IPS-NIHi7 (cell line): Measurements from ENCODE around the gene NCKAP5L.
A peak's percentile ranks its signal among the peaks of the same experiment; 100 is the strongest.

Experiments used
- DNase-seq: peaks from one replicate; pipeline ENCODE4 v3.0.0; 2012; ENCODE audit warnings: mixed read lengths; ENCODE audit errors: extremely low spot score

Gene NCKAP5L

DNA sequence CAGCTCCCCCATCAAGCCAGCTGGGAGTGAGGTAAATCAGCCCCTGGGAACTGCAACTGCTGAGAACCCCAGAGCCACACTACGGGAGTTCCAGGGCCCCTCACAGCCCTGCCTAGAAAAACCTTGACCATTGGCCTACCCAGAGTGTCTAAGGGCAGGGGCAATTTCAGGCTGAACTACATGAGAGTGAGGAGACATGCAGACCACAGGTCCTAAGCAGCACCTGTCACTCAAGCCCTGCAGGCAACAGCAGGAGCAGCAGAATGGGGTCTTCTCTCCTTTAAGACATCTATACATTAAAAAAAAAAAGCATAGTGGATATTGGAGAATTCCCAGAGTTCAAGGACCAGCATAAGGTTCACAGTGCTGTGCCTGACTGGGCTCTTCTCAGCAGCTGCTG is 4.9 kb downstream of the NCKAP5L start:
- no peak for DNase-seq

DNA sequence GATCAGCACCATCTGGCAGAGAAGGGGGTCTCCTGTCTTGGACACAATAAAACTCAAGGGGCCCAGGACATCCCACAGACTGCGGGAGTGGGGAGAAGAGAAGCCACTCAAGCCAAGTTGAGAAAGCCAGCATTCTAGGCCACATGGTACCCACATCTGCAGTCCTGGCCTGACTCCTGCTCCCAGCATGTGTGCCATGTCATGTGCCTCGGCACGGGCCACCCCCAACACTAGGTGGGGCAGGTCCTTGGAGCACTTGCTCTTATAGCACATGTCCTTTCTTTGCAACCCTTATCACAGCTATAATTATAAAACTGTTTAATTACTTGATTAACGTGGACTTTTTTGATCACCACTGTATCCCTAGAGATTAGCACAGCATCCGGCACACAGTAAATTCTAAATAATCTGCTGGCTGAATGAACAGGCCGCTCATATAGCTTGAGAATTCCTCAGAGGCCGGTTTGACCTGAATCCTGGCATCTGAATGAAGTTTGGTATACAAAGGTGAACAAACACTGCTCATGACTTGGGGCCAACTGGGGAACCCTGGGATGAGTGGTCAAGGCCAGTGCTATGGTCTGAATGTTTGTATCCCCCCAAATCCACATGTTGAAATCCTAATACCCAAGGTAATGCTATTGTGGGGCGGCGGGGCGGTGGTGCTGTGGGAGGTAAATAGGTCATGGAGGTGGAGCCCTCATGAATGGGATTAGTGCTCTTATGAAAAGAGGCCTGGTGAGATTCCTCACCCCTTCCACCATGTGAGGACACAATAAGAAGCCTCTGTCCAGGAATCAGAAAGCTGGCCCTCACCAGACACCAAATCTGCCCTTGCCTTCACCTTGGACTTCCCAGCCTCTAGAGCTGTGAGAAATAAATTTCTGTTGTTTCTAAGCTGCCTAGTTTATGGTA is 6.6 kb downstream of the NCKAP5L start:
- no peak for DNase-seq

DNA sequence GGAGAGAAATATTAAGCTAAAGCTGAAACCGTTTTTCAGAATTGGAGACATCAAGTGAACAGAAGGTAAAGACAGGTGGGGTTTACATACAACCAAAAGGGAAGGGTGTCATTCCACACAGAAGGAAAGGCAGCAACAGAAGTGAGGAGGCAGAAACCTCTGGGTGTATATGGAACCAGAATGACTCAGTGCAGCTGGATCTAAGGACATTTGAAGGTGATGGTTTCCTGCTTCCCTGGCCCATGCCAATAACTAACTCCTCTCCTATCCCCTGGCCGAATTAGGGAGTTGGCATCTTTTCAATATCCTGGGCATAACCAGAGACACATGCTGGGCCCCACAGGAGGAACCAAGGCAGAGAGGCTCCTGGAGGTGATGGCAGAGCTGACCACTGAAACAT is 8.4 kb downstream of the NCKAP5L start:
- DNase-seq: no peak

DNA sequence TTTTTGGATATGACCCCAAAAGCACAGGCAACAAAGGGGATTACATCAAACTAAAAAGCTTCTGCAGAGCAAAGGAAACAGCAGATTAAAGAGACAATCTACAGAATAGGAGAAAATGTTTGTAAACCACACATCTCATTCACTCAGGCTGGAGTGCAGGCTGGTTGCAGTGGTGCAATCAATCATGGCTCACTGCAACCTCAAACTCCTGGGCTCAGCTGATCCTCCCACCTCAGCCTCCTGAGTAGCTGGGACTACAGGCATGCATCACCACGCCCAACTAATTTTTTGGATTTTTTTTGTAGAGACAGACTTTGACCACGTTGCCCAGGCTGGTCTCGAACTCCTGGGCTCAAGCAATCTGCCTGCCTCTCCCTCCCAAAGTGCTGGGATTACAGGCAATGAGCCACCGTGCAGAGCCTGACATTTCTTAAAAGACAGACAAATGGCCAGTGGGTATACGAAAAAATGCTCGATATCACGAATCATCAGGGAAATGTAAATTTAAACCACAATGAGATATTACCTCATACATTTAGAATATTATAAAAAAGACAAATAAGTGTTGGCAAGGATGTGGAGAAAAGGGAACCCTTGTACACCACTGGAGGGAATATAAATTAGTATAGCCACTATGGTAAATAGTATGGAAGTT is 9.8 kb downstream of the NCKAP5L start:
- no peak for DNase-seq

DNA sequence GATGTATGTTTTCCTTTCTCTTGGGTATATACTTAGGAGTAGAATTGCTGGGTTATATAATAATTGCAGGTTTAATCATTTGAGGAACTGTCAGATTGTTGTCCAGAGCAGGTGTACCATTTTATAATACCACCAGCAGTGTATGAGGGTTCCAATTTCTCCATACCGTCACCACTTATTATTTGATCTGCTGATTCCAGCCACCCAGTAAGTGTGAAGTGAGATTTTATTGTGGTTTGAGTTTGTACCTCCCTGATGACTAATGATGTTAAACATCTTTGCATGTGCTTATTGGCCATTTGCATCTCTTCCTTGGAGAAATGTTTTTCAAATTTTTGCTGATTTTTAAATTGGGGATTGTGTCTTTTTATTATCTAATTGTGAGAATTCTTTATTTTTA is 15.1 kb downstream of the NCKAP5L start:
- DNase-seq: no peak

DNA sequence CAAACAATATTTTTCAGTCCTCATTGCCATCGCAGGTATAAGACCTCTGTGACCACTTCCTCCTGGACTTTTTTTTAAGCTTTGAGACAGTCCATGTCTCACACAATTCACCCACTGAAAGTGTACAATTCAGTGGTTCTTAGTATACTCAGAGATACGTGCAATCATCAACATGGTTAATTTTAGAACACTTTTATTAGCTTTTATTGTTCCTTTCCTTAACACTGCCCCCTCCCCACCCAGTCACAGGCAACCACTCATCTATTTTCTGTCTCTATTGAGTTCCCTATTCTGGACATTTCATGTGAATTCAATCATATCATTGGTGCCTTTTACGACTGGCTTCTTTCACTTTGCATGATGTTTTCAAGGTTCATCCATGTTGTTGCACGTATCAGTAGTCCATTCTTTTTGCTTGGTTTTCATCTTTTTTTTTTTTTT is 16.2 kb downstream of the NCKAP5L start:
- DNase-seq: no peak

DNA sequence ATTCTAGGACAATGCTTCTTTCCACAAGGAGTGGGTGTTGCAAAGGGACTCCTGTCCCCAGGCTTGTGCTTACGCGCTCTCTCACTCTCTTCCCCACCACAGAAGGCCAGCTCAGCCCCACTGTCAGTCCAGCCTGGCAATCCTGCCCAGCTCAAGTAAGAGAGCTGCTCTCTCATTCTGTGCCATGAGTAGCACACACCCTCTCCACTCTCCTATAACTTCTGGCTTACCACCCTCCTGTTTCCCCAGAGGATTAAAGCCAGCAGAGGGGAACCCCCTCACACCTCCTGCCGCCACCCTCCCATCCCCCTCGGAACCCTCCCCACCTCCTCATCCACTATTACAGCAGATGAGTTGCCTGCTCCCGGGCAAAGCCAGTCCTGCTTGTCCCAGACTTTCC is 17.1 kb downstream of the NCKAP5L start:
- no peak for DNase-seq

DNA sequence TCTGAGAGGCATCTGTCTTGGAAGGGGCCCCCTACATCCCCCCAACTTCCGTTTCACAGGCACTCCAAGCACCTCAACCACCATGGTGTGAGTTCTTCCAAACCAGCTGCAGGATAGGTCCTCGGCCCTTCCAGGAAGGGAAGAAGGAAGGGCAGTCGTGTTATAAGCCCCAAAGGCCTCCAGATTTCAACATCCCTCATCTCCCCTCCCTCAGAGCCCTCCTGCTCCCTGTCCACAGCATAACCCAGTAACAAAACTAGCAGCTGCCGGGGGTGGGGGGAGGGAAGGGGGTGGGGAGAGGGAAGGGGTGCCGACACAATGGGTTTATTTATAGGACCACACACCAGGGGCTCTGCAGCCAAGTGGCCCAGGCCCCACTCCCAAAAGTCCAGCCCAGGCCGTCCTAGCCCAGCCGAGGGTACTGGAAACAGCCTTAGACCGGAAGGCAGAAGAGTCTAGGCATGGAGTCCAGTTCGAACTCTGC is 18.3 kb downstream of the NCKAP5L start:
- no peak for DNase-seq

DNA sequence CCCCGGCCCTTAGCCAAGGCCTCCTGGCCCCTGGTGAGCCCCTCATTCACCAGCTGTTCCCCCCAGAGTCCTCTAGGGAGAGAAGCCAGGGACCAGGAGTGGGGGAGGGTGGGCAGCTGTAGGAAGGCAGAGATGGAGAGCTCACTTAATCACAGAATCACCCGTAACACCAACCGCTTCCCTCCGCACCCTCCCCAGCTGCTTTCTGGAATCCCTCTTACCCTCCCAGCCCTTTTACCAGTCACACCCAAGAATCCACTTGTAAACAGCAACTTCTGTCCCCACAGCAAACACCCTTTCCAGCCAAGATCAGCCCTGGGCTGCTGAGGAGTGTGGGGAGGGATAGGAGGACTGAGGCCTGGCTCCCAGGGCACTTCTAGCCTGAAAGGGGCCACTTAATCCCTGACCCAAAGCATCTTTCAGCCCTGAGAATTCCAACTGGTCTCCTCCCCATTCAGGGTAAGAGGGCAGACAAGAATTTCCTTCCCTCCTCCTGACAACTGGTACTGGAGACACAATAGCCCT is 18.8 kb downstream of the NCKAP5L start:
- DNase-seq: no peak

DNA sequence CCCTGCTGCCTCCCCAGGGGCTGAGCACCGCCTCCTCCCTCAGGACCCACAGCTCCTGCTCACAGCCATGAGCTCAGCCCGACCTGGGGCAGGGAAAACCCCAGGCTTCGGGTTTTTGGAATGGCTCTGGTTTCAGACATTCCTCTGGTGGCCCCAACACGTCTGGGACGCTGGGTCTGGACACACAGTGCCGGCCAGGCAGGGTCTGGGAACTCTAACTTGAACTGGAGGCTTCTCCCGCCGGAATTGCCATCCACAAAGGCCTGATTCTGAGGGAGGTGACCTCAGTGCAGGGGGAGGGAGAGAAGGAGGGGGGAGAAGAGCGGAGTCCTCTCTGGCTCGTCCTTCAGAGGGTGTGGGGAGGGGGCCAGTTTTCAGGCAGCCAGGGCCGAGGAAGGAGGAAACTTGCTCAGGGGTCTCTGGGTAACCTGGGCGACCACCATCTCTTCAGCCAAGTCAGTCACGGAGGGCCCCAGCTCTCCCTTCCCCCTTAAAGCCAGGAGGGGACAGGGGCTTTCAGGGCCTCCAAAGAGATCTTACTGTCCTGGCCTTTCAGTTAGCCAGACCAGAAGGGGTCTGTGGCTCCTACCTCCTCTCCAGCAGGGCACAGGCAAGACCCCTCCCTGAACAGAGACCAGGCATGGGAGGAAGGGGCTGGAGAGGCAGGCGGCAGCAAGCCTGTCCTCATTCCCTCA is 19.4 kb downstream of the NCKAP5L start:
- peak; percentile 56 for DNase-seq

DNA sequence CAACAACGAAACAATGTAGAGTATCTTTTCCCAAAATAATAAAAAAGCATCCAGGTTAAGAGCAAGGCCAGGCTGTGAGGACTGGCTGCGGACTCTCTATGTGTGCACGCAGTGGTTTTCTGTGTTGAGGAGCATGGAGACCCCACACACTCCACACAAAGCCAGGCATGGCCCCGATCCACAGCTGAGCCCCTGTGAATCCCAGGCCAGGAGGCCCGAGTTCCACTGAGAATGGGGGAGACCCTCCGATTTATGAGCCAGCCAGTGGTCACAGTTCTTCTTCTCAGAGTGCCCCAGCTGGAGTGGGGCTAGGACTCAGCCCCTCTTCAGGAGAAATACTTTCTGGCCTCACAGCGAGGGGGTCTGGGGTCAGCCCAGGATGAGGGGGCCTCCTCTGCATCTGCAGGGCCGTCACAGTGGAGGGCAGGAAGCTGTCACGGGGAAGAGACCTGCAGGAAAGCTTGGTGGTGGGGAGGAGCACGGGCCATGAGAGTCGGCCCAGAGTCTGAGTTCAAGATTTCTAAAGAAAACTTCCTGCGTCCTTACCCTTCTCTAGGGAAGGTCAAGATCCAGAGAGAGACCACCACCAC is 20.1 kb downstream of the NCKAP5L start:
- no peak for DNase-seq

DNA sequence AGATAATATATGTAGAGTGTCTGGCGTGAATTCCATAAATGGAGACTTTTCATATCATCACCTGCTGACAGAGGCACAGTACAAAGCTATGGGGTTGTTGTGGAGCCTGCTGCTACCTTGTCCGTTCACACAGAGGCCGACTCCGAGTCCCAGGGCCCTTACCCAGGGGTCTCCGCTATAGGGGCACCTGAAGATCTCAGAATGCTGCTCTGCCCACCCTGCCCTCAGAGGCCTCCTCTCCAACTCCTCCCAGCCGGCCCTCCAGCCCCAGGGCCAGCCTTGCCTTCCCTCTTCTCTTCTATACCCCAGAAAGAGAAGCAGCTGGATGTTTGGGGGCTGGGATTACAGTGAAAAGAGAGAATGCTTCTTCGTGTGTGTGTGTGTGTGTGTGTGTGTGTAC is 21.3 kb downstream of the NCKAP5L start:
- no peak for DNase-seq

DNA sequence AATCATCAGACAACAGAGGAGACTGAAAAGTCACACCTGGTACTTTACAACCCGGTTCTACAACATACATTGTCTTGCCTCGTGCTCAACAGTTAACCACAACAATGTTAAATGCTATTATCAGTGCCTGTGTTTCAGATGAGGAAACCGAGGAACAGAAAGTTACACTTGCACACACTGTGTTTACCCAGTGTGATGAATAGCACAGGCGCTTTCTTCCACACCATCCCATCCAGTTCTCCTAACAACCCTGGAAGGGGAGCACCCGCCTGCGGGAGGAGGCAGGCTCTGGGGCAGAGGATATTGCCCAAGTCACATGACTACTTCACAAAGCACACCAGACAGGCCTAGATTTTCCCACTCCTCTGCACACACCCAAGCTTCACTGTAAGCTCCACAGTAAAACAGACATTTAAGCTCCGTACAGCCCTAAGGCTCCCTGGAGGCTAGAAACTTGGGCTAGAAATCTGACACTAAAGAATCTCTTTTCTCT is 21.8 kb downstream of the NCKAP5L start:
- DNase-seq: no peak

DNA sequence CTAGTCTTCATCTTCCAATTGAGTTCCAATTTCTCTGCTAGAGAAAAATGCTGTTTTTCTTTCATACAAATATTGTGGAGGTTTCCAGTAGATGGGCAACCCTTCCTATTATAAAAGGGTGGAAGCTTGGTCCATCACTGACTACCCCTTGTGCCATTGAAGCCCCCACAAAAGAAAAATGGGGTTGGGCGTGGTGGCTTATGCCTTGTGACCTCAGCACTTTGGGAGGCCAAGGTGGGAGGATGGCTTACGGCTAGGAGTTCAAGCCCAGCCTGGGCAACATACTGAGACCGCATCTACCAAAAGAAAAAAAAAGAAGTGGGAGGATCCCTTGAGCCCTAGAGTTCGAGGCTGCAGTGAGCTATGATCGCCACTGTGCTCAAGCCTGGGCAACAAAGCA is 22.8 kb downstream of the NCKAP5L start:
- no peak for DNase-seq

DNA sequence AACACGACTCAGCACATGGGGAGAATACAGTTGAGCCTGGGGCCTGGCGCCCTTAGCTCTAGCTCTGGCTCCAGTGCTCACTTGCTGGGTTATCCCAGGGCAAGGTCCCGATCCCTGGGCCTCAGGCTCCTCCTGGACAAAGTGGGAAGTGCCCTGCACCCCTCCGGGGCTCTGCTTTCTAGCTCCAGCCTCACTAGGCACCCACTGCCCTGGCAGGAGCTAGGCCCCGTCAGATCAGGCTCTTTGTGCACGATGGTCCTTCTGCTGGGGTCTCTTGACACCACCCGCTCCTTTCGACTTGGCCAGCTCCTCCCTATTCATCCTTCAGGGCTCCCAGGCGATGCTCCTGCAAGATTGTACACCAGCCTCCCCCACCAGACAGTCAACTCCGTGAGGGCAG is 23.4 kb downstream of the NCKAP5L start:
- no peak for DNase-seq

DNA sequence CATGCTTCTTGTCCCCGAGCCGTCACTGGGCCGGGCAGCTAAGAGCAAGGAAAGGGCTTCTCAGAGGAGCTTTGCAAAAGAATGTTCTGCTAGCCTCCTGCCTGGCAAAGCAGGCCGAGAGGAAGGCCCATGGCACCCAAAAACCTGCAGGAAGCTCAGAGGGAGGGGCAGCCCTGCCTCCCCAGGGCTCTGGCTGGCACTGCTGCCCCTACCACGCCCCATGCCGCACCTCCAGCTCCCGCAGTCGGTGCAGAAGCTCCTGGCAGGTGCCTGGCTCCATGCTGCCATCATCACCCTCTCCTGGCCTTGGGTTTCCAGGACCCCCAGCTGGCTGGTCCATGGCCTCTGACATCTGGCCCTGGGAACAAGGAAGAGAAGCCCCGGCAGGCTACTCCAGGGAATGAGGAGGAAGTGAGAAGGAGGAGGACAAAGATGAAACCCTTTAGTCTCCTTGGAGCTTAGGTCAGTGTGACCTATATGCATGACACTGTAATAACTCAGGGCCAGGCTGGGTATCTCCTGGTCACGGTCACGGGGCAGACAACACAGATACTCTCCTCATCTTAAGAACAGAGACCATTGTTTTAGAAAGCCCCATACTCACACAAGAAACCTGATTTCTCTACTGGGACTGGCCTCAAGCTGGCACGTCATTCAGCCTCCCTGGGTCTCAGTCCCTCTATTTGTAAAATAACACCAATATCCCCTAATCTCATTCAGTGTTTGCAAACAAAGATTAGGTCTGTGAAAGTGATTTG is 24.3 kb downstream of the NCKAP5L start:
- DNase-seq: no peak

DNA sequence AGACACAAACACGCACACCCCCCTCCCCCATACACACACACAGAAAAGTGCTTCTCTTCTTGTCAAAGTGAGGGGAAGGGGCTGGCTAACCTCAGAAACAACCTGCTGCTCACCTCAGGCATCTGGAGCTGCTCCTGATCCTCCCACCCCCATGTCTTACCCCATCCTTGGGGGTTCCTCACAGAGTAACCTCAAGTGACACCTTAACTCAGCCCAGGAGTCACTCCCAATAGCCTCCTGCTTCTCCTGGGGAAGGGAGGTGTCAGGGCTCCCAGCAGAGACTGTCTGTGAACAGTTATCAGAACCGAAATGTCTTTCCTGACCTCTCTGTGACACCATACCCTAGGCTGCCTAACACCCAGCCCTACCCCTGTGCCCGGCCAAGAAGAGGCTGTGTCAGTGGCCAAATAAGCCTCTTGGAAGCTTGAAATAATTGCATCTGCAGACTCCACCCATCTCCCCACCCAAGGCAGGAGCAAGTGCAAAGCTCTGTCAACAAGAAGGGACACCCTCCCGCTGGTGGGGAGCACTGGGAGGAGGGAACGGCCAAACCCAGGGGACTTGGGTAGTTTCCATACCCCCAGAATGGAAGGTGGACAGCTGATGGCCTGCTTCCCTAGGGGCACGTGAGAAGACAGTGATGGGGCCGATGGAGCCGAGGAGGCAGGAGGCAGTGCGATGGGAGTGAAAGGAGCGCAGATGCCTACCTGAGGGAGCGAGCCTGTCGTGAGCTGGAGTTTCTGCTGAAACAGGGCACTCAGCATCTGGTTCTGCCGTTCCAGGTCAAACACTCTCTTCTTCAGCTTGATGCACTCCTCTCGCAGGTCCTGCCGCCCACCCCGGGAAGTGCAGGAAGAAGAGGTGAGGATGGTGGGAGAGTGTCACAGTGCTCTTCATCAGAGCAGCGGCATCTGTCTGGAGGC is 26.8 kb downstream of the NCKAP5L start:
- no peak for DNase-seq

DNA sequence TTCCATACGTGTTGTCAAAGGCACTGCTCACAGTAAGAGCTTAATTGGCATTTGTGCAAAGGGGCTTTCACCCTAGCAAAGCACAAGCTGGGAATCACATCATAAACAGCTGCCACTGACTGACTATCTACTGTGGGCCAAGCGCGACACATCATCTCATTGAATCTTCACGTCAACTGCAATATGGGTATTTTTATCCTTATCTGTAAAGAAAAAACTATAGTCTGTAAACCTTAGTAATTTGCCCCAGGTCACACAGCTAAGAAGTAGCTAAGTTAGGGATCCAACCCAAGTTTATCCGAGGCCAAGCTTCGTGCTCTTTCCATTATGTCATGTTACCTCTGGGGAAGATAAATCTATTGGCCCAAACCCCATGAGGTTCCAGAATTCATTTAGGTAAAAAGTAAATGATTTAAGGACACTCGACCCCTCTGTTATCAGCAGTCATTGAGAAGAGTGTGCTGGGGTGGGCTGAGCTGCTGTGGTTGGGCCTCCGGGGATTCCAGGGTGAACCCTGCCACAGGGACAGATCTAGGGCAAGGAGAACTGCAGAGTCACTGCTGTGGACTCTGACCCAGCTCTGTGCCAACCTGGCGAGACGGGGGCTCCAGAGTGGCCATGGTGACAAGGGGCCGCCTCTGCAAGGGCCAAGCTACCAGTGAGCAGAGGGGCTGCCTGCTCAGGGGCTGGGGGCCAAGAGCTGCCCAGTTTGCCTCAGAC is 27.6 kb downstream of the NCKAP5L start:
- no peak for DNase-seq

DNA sequence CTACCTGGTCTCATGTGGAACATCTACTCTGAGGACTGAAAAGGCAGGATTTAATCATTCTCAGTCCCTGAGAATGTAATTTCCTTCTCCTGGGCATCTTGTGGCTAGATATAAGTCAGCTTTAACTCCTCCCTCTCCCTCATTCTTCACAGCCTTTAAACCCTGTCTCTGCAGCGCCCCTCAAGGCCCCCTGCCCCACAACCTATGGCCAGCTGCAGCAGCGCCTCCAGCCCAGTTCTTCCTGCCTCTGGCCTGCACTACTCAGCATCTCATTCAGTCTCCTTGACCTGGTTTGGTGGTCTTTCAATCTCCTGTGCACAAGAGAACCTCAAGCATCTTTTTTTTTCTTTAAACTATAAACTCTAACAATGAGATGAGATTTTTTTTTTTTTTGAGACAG is 29.3 kb downstream of the NCKAP5L start:
- no peak for DNase-seq
